ENCODE results near the gene SFTA2. TPM values are rescaled to one million over a fixed set of nuclear protein-coding genes. Genes with fewer than 3 reads are reported as not detected.

SFTA2 gene
- total RNA-seq, 1 experiment from 2014 or later, result not detected

- Mint-ChIP-seq H3K36me3 (ENCODE audit: insufficient read depth in 1 of 3, low read depth in 3 of 3) (peaks cover 22 to 47% (median 36%) of the 10 kb centered on the region in 3 experiments), H3K9me3 (no peaks in the 10 kb centered on the region), H3K4me3 (peak overlapping the region; percentile 72 to 90), H3K4me1 (peaks cover 68 to 69% of the 10 kb centered on the region in 2 experiments), H3K27ac (peak overlapping the region; percentile 95 to 99 (median 98)), H3K27me3 (ENCODE audit: low read depth) (no peaks in the 10 kb centered on the region; the same call in 1 of the 2 replicates)
- no peak overlapping the region for H3K23ac ChIP-seq (ENCODE audit: insufficient read length, low read depth, low read length)
- H3T11ph ChIP-seq (ENCODE audit: low read length), result no peak overlapping the region
- no peak overlapping the region for H4K91ac ChIP-seq (ENCODE audit: insufficient read length, low read depth, low read length)
- peaks cover 18% of the 10 kb centered on the region; the same call in 1 of the 2 replicates for H3K79me2 ChIP-seq (ENCODE audit: insufficient read depth, low read length)
- no peak overlapping the region for H4K5ac ChIP-seq (ENCODE audit: insufficient read length, low read depth, low read length)
- H4K8ac ChIP-seq (replicated peaks; ENCODE audit: insufficient read length, low read depth, low read length), result no peak overlapping the region
- H3K56ac ChIP-seq (ENCODE audit: insufficient read length, low read depth, low read length), result no peak overlapping the region
- H2BK12ac ChIP-seq (ENCODE audit: insufficient read length, low read depth, low read length), result no peak overlapping the region
- peak overlapping the region; percentile 48 for H3K9ac ChIP-seq (ENCODE audit: extremely low read depth, insufficient read length, low read length)
- H3K23me2 ChIP-seq (ENCODE audit: insufficient read length, low read depth, low read length, poor library complexity, severe bottlenecking), result peaks cover 32% of the 10 kb centered on the region
- no peak overlapping the region for H2AFZ ChIP-seq (ENCODE audit: low read length)
- peak; percentile 95 for DNase-seq
- WGBS (ENCODE audit: extremely low coverage, insufficient read length, low lambda C conversion rate), result no CpG with 5 or more reads among the region's 18 CpGs
- no peaks in the 10 kb centered on the region for H4K20me1 ChIP-seq (ENCODE audit: control insufficient read depth, insufficient read depth, insufficient read length)
- H2BK15ac ChIP-seq (ENCODE audit: low read depth, low read length), result no peak overlapping the region
- no peak overlapping the region for H2BK120ac ChIP-seq (ENCODE audit: low read depth, low read length, poor library complexity, severe bottlenecking)
- H3K4ac ChIP-seq (ENCODE audit: low read depth, low read length), result no peak overlapping the region
- no peaks in the 10 kb centered on the region for H3K27me3 ChIP-seq (ENCODE audit: insufficient read depth, low read length)
- H2AK5ac ChIP-seq (ENCODE audit: insufficient read length, low read length), result no peak overlapping the region
- H3K18ac ChIP-seq (ENCODE audit: insufficient read length, low read depth, low read length), result peak overlapping the region; percentile 80
- H3K4me2 ChIP-seq (ENCODE audit: insufficient read depth, insufficient read length, low read length), result peak overlapping the region; percentile 42
- no peak overlapping the region for H2BK5ac ChIP-seq (ENCODE audit: insufficient read length, low read length)
- no peaks in the 10 kb centered on the region for H3K9me3 ChIP-seq (ENCODE audit: control insufficient read depth, low read depth, low read length)
- H3K79me1 ChIP-seq (ENCODE audit: insufficient read depth, low read depth, low read length, poor library complexity, severe bottlenecking), result peaks cover 7% of the 10 kb centered on the region
- peak overlapping the region; percentile 59 for H3K27ac ChIP-seq (ENCODE audit: insufficient read length, low read depth, low read length)
- no peak overlapping the region for H2BK20ac ChIP-seq (ENCODE audit: low read depth, low read length, poor library complexity, severe bottlenecking)
- peak overlapping the region; percentile 44; the same call in 1 of the 2 replicates for H3K14ac ChIP-seq (ENCODE audit: insufficient read depth, low read length)
- TF ChIP-seq CTCF (conservative IDR thresholded peaks at IDR 0.05), result no peak
- H3K4me1 ChIP-seq (ENCODE audit: insufficient read depth, low read length), result peaks cover 6% of the 10 kb centered on the region; the same call in 1 of the 2 replicates
Measured at GRCh38 chr6:30885999-30886896, 45.7 kb downstream of the SFTA2 start.

Data from H9 (cell line).